Adrenal gland (tissue), 5 donors: ENCODE measurements around the gene FLT1.

Source experiments
- POLR2A ChIP-seq, 2 donors: fragments of 450-650 bp; IDR thresholded peaks; one replicate each; pipeline ENCODE4 v1.6.1; 2017; ENCODE audit warnings: antibody characterized with exemption in 2 of 2, mild to moderate bottlenecking in 2 of 2, moderate library complexity in 1 of 2
- TF ChIP-seq, protein P1 (sequence below), 6 experiments: fragments of 450-650 bp in 4 of 6; fragments of 200-600 bp in 2 of 6; sonication (generic) in 1 of 6; IDR thresholded peaks; 1 replicate in 5 of 6; 2 replicates in 1 of 6; pipeline versions ENCODE4 v1.5.1 to v1.8.0; 2016 to 2021; ENCODE audit warnings: antibody characterized with exemption in 6 of 6, mild to moderate bottlenecking in 2 of 6, moderate library complexity in 1 of 6
- donor health status: DM: no; HTN: no; CAD: no.

DNA sequence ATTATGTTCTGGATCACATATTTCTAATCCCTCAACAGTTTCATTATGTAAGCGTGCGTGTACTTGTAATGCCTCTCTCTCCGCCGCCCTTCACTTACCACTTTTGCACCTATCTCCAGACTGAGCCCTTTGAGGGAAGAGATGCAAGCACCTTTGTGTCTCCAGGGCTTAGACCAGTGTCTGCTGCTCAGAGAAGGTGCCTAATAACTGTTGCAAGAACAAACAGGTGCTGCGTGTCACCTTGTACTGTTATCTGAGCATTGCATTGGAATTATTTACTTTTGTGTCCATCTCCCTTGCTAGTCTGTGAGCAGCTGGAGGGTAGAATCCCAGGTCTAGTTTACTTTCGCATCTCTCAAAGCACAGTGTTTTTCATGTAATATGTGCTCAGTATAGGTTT lies 156.2 kb downstream of the FLT1 start:
- no peak for TF ChIP-seq POLR2A (IDR thresholded peaks at IDR 0.05)
- TF ChIP-seq, protein P1, sequence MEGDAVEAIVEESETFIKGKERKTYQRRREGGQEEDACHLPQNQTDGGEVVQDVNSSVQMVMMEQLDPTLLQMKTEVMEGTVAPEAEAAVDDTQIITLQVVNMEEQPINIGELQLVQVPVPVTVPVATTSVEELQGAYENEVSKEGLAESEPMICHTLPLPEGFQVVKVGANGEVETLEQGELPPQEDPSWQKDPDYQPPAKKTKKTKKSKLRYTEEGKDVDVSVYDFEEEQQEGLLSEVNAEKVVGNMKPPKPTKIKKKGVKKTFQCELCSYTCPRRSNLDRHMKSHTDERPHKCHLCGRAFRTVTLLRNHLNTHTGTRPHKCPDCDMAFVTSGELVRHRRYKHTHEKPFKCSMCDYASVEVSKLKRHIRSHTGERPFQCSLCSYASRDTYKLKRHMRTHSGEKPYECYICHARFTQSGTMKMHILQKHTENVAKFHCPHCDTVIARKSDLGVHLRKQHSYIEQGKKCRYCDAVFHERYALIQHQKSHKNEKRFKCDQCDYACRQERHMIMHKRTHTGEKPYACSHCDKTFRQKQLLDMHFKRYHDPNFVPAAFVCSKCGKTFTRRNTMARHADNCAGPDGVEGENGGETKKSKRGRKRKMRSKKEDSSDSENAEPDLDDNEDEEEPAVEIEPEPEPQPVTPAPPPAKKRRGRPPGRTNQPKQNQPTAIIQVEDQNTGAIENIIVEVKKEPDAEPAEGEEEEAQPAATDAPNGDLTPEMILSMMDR (IDR thresholded peaks at IDR 0.05): no peak
